WTC11 (cell line): ENCODE data around the gene TSPAN18.

Experiments used
- AR ChIP-seq: fragments of 250-450 bp; sonication (Bioruptor Pico); IDR thresholded peaks from 2 replicates; pipeline ENCODE4 v1.9.0; 2021; ENCODE audit warnings: mild to moderate bottlenecking
- ATF1 ChIP-seq: sonication (generic); formaldehyde crosslinking; IDR thresholded peaks from 2 replicates; pipeline ENCODE4 v1.8.1; 2023; ENCODE audit warnings: mild to moderate bottlenecking, moderate library complexity, missing genetic modification reagents
- CREM ChIP-seq: sonication (generic); formaldehyde crosslinking; IDR thresholded peaks from 2 replicates; pipeline ENCODE4 v1.8.1; 2022; ENCODE audit warnings: mild to moderate bottlenecking, missing genetic modification reagents, moderate library complexity
- ELF4 ChIP-seq: sonication (generic); formaldehyde crosslinking; IDR thresholded peaks from 2 replicates; pipeline ENCODE4 v1.8.1; 2022; ENCODE audit warnings: low read depth, mild to moderate bottlenecking, moderate library complexity, missing genetic modification reagents
- ESRRA ChIP-seq: sonication (generic); formaldehyde crosslinking; IDR thresholded peaks from 2 replicates; pipeline ENCODE4 v1.8.1; 2022; ENCODE audit warnings: mild to moderate bottlenecking, missing genetic modification reagents, borderline replicate concordance
- FOXP1 ChIP-seq: sonication (generic); formaldehyde crosslinking; IDR thresholded peaks from 2 replicates; pipeline ENCODE4 v1.8.0; 2022; ENCODE audit warnings: missing genetic modification reagents, mild to moderate bottlenecking, moderate library complexity, borderline replicate concordance
- MAX ChIP-seq: sonication (generic); formaldehyde crosslinking; IDR thresholded peaks from 2 replicates; pipeline ENCODE4 v1.8.0; 2022; ENCODE audit warnings: mild to moderate bottlenecking, missing genetic modification reagents
- NR1H2 ChIP-seq: sonication (generic); formaldehyde crosslinking; IDR thresholded peaks from 2 replicates; pipeline ENCODE4 v1.9.0; 2021; ENCODE audit warnings: mild to moderate bottlenecking, moderate library complexity, missing genetic modification reagents
- SMAD3 ChIP-seq: sonication (generic); formaldehyde crosslinking; IDR thresholded peaks from 2 replicates; pipeline ENCODE4 v1.8.0; 2022; ENCODE audit warnings: missing genetic modification reagents, mild to moderate bottlenecking, borderline replicate concordance
- SOX15 ChIP-seq: fragments of 250-450 bp; sonication (Bioruptor Pico); IDR thresholded peaks from 2 replicates; pipeline ENCODE4 v1.9.0; 2021; ENCODE audit warnings: mild to moderate bottlenecking
- ZNF263 ChIP-seq: sonication (generic); formaldehyde crosslinking; IDR thresholded peaks from 2 replicates; pipeline ENCODE4 v1.8.1; 2022; ENCODE audit warnings: low read depth, mild to moderate bottlenecking, moderate library complexity, missing genetic modification reagents
- ZNF512 ChIP-seq: sonication (generic); formaldehyde crosslinking; IDR thresholded peaks from 2 replicates; pipeline ENCODE4 v1.8.1; 2022; ENCODE audit warnings: missing genetic modification reagents, borderline replicate concordance
- TF ChIP-seq, protein P1 (sequence below): fragments of 200-600 bp; IDR thresholded peaks from 2 replicates; pipeline ENCODE4 v1.8.0; 2022; ENCODE audit warnings: antibody characterized with exemption
- TF ChIP-seq, protein P2 (sequence below): sonication (generic); formaldehyde crosslinking; IDR thresholded peaks from 2 replicates; pipeline ENCODE4 v1.8.1; 2023; ENCODE audit warnings: mild to moderate bottlenecking, missing genetic modification reagents, borderline replicate concordance

- TF ChIP-seq, protein P1, sequence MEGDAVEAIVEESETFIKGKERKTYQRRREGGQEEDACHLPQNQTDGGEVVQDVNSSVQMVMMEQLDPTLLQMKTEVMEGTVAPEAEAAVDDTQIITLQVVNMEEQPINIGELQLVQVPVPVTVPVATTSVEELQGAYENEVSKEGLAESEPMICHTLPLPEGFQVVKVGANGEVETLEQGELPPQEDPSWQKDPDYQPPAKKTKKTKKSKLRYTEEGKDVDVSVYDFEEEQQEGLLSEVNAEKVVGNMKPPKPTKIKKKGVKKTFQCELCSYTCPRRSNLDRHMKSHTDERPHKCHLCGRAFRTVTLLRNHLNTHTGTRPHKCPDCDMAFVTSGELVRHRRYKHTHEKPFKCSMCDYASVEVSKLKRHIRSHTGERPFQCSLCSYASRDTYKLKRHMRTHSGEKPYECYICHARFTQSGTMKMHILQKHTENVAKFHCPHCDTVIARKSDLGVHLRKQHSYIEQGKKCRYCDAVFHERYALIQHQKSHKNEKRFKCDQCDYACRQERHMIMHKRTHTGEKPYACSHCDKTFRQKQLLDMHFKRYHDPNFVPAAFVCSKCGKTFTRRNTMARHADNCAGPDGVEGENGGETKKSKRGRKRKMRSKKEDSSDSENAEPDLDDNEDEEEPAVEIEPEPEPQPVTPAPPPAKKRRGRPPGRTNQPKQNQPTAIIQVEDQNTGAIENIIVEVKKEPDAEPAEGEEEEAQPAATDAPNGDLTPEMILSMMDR: no peak
- TF ChIP-seq SOX15 (CRISPR knock-in tag) (no peak), ZNF263 (CRISPR knock-in tag) (no peak), MAX (no peak), ELF4 (CRISPR knock-in tag) (no peak), NR1H2 (CRISPR knock-in tag) (no peak), ESRRA (CRISPR knock-in tag) (no peak), AR (CRISPR knock-in tag) (no peak), ATF1 (no peak), CREM (CRISPR knock-in tag) (no peak), FOXP1 (CRISPR knock-in tag) (no peak), ZNF512 (CRISPR knock-in tag) (no peak), SMAD3 (CRISPR knock-in tag) (no peak)
- TF ChIP-seq, protein P2, sequence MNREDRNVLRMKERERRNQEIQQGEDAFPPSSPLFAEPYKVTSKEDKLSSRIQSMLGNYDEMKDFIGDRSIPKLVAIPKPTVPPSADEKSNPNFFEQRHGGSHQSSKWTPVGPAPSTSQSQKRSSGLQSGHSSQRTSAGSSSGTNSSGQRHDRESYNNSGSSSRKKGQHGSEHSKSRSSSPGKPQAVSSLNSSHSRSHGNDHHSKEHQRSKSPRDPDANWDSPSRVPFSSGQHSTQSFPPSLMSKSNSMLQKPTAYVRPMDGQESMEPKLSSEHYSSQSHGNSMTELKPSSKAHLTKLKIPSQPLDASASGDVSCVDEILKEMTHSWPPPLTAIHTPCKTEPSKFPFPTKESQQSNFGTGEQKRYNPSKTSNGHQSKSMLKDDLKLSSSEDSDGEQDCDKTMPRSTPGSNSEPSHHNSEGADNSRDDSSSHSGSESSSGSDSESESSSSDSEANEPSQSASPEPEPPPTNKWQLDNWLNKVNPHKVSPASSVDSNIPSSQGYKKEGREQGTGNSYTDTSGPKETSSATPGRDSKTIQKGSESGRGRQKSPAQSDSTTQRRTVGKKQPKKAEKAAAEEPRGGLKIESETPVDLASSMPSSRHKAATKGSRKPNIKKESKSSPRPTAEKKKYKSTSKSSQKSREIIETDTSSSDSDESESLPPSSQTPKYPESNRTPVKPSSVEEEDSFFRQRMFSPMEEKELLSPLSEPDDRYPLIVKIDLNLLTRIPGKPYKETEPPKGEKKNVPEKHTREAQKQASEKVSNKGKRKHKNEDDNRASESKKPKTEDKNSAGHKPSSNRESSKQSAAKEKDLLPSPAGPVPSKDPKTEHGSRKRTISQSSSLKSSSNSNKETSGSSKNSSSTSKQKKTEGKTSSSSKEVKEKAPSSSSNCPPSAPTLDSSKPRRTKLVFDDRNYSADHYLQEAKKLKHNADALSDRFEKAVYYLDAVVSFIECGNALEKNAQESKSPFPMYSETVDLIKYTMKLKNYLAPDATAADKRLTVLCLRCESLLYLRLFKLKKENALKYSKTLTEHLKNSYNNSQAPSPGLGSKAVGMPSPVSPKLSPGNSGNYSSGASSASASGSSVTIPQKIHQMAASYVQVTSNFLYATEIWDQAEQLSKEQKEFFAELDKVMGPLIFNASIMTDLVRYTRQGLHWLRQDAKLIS (CRISPR knock-in tag): no peak
These were observed 232.3 kb downstream of the TSPAN18 start for GRCh38 chr11:44959064-44959463.
